K562 (cell line): ENCODE results near the gene TMIGD2. TPM values are rescaled to one million over a fixed set of nuclear protein-coding genes. Genes with fewer than 3 reads are reported as not detected.

Experiments used
- ATF3 ChIP-seq, 2 experiments: fragments of 450-650 bp in 1 of 2; sonication (generic) in 1 of 2; formaldehyde crosslinking in 1 of 2; IDR thresholded peaks in 1 of 2; conservative IDR thresholded peaks in 1 of 2; 2 replicates each; pipeline versions ENCODE4 v1.6.1 to v1.8.1; 2016 to 2023; ENCODE audit warnings: mild to moderate bottlenecking in 2 of 2, moderate library complexity in 2 of 2, inconsistent platforms in 1 of 2, missing genetic modification reagents in 1 of 2
- CREB3 ChIP-seq: fragments of 450-650 bp; conservative IDR thresholded peaks from 2 replicates; pipeline ENCODE4 v1.6.1; 2016; ENCODE audit warnings: missing genetic modification characterization, low read depth, mild to moderate bottlenecking, missing compliant biosample characterization, moderate library complexity
- CTCF ChIP-seq, 3 experiments: IDR thresholded peaks in 2 of 3; conservative IDR thresholded peaks in 1 of 3; 2 replicates each; pipeline ENCODE4 v1.5.1; 2011 to 2012; ENCODE audit warnings: low read length in 3 of 3, mild to moderate bottlenecking in 3 of 3, control low read depth in 2 of 3, improper control_type of control experiment in 1 of 3, inconsistent platforms in 1 of 3, low read depth in 1 of 3, mixed read lengths in 1 of 3, moderate library complexity in 1 of 3; ENCODE audit not compliant: insufficient read depth in 2 of 3
- FOXA1 ChIP-seq: fragments of 450-650 bp; IDR thresholded peaks from 2 replicates; pipeline ENCODE4 v1.6.1; 2016; ENCODE audit warnings: mild to moderate bottlenecking, borderline replicate concordance
- HDAC1 ChIP-seq, 2 experiments: fragments of 450-650 bp; IDR thresholded peaks; 2 replicates each; pipeline ENCODE4 v1.6.1; 2016 to 2017; ENCODE audit warnings: inconsistent platforms in 1 of 2, mild to moderate bottlenecking in 1 of 2, moderate library complexity in 1 of 2
- HLTF ChIP-seq: fragments of 450-650 bp; IDR thresholded peaks from 2 replicates; pipeline ENCODE4 v1.6.1; 2016
- MAX ChIP-seq: sonication (generic); formaldehyde crosslinking; IDR thresholded peaks from 2 replicates; pipeline ENCODE4 v1.9.0; 2022; ENCODE audit warnings: mild to moderate bottlenecking, missing genetic modification reagents
- POLR2A ChIP-seq: fragments of 450-650 bp; conservative IDR thresholded peaks from 2 replicates; pipeline ENCODE4 v1.6.1; 2016
- POLR2G ChIP-seq: fragments of 200-400 bp; formaldehyde crosslinking; IDR thresholded peaks from 2 replicates; pipeline ENCODE4 v1.6.1; 2017; ENCODE audit warnings: low read depth, mild to moderate bottlenecking, antibody characterized with exemption, low read length, moderate library complexity
- RB1 ChIP-seq: fragments of 450-650 bp; IDR thresholded peaks from 2 replicates; pipeline ENCODE4 v1.6.1; 2017; ENCODE audit warnings: low read depth, mild to moderate bottlenecking
- RBM15 ChIP-seq: fragments of 200-400 bp; formaldehyde crosslinking; IDR thresholded peaks from 2 replicates; pipeline ENCODE4 v1.6.1; 2018; ENCODE audit warnings: mild to moderate bottlenecking, low read length, moderate library complexity; ENCODE audit not compliant: insufficient read depth
- SMARCB1 ChIP-seq: IDR thresholded peaks from 2 replicates; pipeline ENCODE4 v1.6.1; 2011; ENCODE audit warnings: improper control_type of control experiment, low read depth; ENCODE audit not compliant: insufficient read length
- SMC3 ChIP-seq: conservative IDR thresholded peaks from 2 replicates; pipeline ENCODE4 v1.6.1; 2011; ENCODE audit warnings: low read depth, low read length, improper control_type of control experiment; ENCODE audit not compliant: insufficient read depth
- VEZF1 ChIP-seq: fragments of 200-800 bp; sonication (Bioruptor generic); IDR thresholded peaks from 2 replicates; pipeline ENCODE4 v1.6.1; 2017; ENCODE audit warnings: missing genetic modification characterization, missing compliant biosample characterization
- ZNF384 ChIP-seq: IDR thresholded peaks from 2 replicates; pipeline ENCODE4 v1.6.1; 2012; ENCODE audit warnings: low read depth, low read length, improper control_type of control experiment
- polyA plus RNA-seq, 8 experiments: library from polyadenylated mRNA; depleted of rRNA in 4 of 8; stranded (reverse) in 5 of 8; unstranded in 3 of 8; fragments of >200 nt; fragmentation: Nextera tagmentation in 2 of 8; fragmentation: Illumina TruSeq in 1 of 8; extraction: Ambion mirVana in 2 of 8; extraction: Trizol in 1 of 8; gene quantifications; 2 replicates each; pipeline versions ENCODE4 v1.2.1 to v1.2.3, GENCODE V29; 2011 to 2014; ENCODE audit warnings: inconsistent platforms in 1 of 8, missing spikeins in 1 of 8
- total RNA-seq, 7 experiments: library from RNA; depleted of rRNA in 6 of 7; stranded (reverse); fragments of >200 nt in 6 of 7; fragmentation: Illumina TruSeq in 2 of 7; extraction: Trizol in 2 of 7; gene quantifications; 2 replicates each; pipeline versions ENCODE4 v1.2.1 to v1.2.3, GENCODE V29; 2011 to 2021; ENCODE audit warnings: low replicate concordance in 1 of 7
- TF ChIP-seq, protein P1 (sequence below), 2 experiments: fragments of 450-650 bp; IDR thresholded peaks; 2 replicates each; pipeline ENCODE4 v1.6.1; 2016
- TF ChIP-seq, protein P2 (sequence below), 2 experiments: fragments of 250-450 bp in 1 of 2; fragments of 450-650 bp in 1 of 2; sonication (Bioruptor Pico) in 1 of 2; IDR thresholded peaks; 2 replicates each; pipeline versions ENCODE4 v1.6.1 to v1.8.0; 2016 to 2021; ENCODE audit warnings: mild to moderate bottlenecking in 2 of 2, moderate library complexity in 2 of 2, missing compliant biosample characterization in 1 of 2, missing genetic modification characterization in 1 of 2

Gene TMIGD2
- total and polyA plus RNA-seq, 9 of the 15 experiments (the other 6 are each of a cell fraction or from before 2014, with no cell fraction given): not detected

DNA sequence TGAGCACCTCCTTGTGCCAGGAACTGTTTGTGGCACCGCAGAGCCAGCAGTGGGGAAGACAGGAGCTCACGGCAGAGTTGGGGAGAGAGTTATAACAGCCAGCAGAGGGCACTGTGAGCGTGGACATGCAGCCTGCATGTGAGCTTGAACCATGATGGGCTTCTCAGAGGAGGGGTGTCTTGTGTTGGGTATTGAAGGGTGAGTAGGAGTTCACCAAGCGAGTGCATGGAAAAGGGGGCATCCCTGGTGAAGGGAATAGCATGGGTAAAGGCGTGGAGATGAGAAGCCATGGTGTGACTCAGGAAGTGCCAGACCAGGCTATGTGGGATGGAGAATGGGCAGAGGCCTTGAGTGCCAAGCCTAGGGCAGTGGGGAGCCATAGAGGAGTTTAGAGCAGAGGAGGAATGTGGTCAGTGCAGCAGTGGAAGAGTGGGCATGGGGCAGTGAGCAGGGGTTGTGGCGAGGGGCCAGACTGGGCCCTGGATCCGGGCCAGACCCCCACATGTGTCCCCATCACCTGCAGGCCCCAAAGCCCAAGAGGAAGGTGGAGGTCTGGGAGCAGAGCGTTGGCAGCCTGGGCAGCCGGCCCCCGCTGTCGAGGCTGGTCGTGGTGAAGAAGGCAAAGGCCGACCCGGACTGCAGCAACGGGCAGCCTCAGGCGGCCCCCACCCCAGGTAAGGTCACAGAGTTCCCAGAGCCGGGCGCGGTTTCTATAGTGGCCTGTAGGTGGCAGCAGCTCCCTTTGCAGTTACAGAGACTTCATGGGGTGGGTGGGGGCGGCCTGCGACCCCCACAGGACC, 34.9 kb downstream of the TMIGD2 start (continued):
- peak; percentile 42 for TF ChIP-seq VEZF1
- TF ChIP-seq, protein P1, sequence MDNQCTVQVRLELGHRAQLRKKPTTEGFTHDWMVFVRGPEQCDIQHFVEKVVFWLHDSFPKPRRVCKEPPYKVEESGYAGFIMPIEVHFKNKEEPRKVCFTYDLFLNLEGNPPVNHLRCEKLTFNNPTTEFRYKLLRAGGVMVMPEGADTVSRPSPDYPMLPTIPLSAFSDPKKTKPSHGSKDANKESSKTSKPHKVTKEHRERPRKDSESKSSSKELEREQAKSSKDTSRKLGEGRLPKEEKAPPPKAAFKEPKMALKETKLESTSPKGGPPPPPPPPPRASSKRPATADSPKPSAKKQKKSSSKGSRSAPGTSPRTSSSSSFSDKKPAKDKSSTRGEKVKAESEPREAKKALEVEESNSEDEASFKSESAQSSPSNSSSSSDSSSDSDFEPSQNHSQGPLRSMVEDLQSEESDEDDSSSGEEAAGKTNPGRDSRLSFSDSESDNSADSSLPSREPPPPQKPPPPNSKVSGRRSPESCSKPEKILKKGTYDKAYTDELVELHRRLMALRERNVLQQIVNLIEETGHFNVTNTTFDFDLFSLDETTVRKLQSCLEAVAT (IDR thresholded peaks at IDR 0.05): peak; percentile 48 to 73; a peak in 2 of 4 replicates
- TF ChIP-seq CREB3 (tag): no peak
- no peak for TF ChIP-seq RBM15
- peak; percentile 37; the same call in 1 of the 2 replicates for TF ChIP-seq POLR2A
- TF ChIP-seq CTCF (IDR thresholded peaks at IDR 0.05 in 2 of 3, conservative IDR thresholded peaks at IDR 0.05 in 1 of 3; ENCODE audit: insufficient read depth in 2 of 3, low read depth in 1 of 3, low read length in 3 of 3): peak; percentile 88 to 93 (median 91)
- 0 out of 2 replicates have a peak, but pooled peaks have one; percentile 10 for TF ChIP-seq MAX (CRISPR knock-in tag)
- peak; percentile 77 for TF ChIP-seq SMC3
- TF ChIP-seq HLTF: peak; percentile 81
- TF ChIP-seq FOXA1: no peak
- TF ChIP-seq RB1: peak; percentile 28; the same call in 1 of the 2 replicates
- TF ChIP-seq SMARCB1: no peak
- no peak for TF ChIP-seq ATF3 (IDR thresholded peaks at IDR 0.05)
- no peak for TF ChIP-seq ATF3 (CRISPR knock-in tag; conservative IDR thresholded peaks at IDR 0.05)
- TF ChIP-seq POLR2G: peak; percentile 44
- TF ChIP-seq HDAC1 (IDR thresholded peaks at IDR 0.05): peak in 1 of 2 experiments; percentile 38; a peak in 1 of 4 replicates
- TF ChIP-seq, protein P2, sequence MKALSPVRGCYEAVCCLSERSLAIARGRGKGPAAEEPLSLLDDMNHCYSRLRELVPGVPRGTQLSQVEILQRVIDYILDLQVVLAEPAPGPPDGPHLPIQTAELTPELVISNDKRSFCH (CRISPR knock-in tag; IDR thresholded peaks at IDR 0.05): no peak
- TF ChIP-seq, protein P2 (tag; IDR thresholded peaks at IDR 0.05): 0 out of 2 replicates have a peak, but pooled peaks have one; percentile 29
- peak; percentile 29; the same call in 1 of the 2 replicates for TF ChIP-seq ZNF384
